GM23338 (cell line): ENCODE data around the gene DOCK4. TPM values are rescaled to one million over a fixed set of nuclear protein-coding genes. Genes with fewer than 3 reads are reported as not detected.

Source experiments
- ATAC-seq: fragments of 200-7000 bp; cut with Tn5 transposase; 3 replicates; pipeline ENCODE4 v1.9.1; 2020
- DNase-seq: peaks from one replicate; pipeline ENCODE4 v3.0.0-alpha.2; 2015; ENCODE audit warnings: low spot score
- H2AFZ ChIP-seq: fragments of 200-600 bp; sonication (generic); 2 replicates; pipeline ENCODE4 v1.8.0; 2016; ENCODE audit warnings: antibody characterized with exemption, mild to moderate bottlenecking, moderate library complexity
- H3F3A ChIP-seq: fragments of 200-600 bp; sonication (generic); replicated peaks from 2 replicates; pipeline ENCODE4 v1.8.0; 2017; ENCODE audit warnings: antibody characterized with exemption, mixed run types, low read depth
- H3K27ac ChIP-seq: fragments of 200-600 bp; sonication (generic); 2 replicates; pipeline ENCODE4 v1.6.1; 2016; ENCODE audit warnings: low read depth
- H3K27me3 ChIP-seq: fragments of 200-600 bp; sonication (generic); 2 replicates; pipeline ENCODE4 v1.8.0; 2016; ENCODE audit warnings: mild to moderate bottlenecking, mixed run types, moderate library complexity; ENCODE audit not compliant: insufficient read depth
- H3K36me3 ChIP-seq: fragments of 200-600 bp; sonication (generic); 2 replicates; pipeline ENCODE4 v1.8.0; 2016; ENCODE audit warnings: mild to moderate bottlenecking; ENCODE audit not compliant: insufficient read depth
- H3K4me1 ChIP-seq: fragments of 200-600 bp; sonication (generic); 2 replicates; pipeline ENCODE4 v1.8.0; 2016; ENCODE audit warnings: mild to moderate bottlenecking, moderate library complexity; ENCODE audit not compliant: insufficient read depth
- H3K4me2 ChIP-seq: fragments of 200-600 bp; sonication (generic); 2 replicates; pipeline ENCODE4 v1.7.1; 2017; ENCODE audit warnings: mixed run types
- H3K4me3 ChIP-seq: fragments of 200-600 bp; sonication (generic); 2 replicates; pipeline ENCODE4 v1.6.1; 2016; ENCODE audit warnings: mixed run types
- H3K79me2 ChIP-seq: fragments of 200-600 bp; sonication (generic); replicated peaks from 2 replicates; pipeline ENCODE4 v1.8.0; 2017; ENCODE audit warnings: mild to moderate bottlenecking; ENCODE audit not compliant: insufficient read depth
- H3K9me2 ChIP-seq: fragments of 200-600 bp; sonication (generic); 2 replicates; pipeline ENCODE4 v1.8.0; 2017; ENCODE audit not compliant: insufficient read depth
- H4K20me1 ChIP-seq: fragments of 200-600 bp; sonication (generic); replicated peaks from 2 replicates; pipeline ENCODE4 v1.8.0; 2017; ENCODE audit warnings: mild to moderate bottlenecking; ENCODE audit not compliant: insufficient read depth
- H3K27ac Mint-ChIP-seq: 2 replicates; pipeline ENCODE4 v1.8.0; 2020; ENCODE audit warnings: inconsistent platforms, mild to moderate bottlenecking, moderate library complexity, mixed read lengths
- H3K27me3 Mint-ChIP-seq: 3 replicates; pipeline ENCODE4 v1.8.0; 2022; ENCODE audit warnings: low read depth, mild to moderate bottlenecking, moderate library complexity, mixed read lengths, inconsistent platforms; ENCODE audit not compliant: insufficient read depth, poor library complexity
- H3K36me3 Mint-ChIP-seq: 3 replicates; pipeline ENCODE4 v1.8.0; 2021; ENCODE audit warnings: low read depth, mild to moderate bottlenecking, inconsistent platforms, moderate library complexity, mixed read lengths
- H3K4me1 Mint-ChIP-seq: 3 replicates; pipeline ENCODE4 v1.8.0; 2020; ENCODE audit warnings: mild to moderate bottlenecking, inconsistent platforms, mixed read lengths
- H3K4me3 Mint-ChIP-seq: 3 replicates; pipeline ENCODE4 v1.8.0; 2021; ENCODE audit warnings: moderate library complexity, mild to moderate bottlenecking, inconsistent platforms, mixed read lengths
- H3K9me3 Mint-ChIP-seq: 3 replicates; pipeline ENCODE4 v1.8.0; 2020; ENCODE audit warnings: moderate library complexity, mild to moderate bottlenecking, inconsistent platforms, mixed read lengths
- CREB1 ChIP-seq: fragments of 250-450 bp; sonication (Bioruptor Pico); IDR thresholded peaks from 2 replicates; pipeline ENCODE4 v1.5.0; 2020; ENCODE audit warnings: low read depth, mild to moderate bottlenecking, moderate library complexity
- ETS1 ChIP-seq: IDR thresholded peaks from 2 replicates; pipeline ENCODE4 v1.6.1; 2016; ENCODE audit warnings: antibody characterized with exemption
- EZH2 ChIP-seq: fragments of 200-600 bp; sonication (generic); IDR thresholded peaks from one replicate; pipeline ENCODE4 v1.8.0; 2017; ENCODE audit warnings: antibody characterized with exemption, mild to moderate bottlenecking, low read depth; ENCODE audit not compliant: unreplicated experiment
- EZH2phosphoT487 ChIP-seq: fragments of 200-600 bp; sonication (generic); IDR thresholded peaks from one replicate; pipeline ENCODE4 v1.8.1; 2018; ENCODE audit warnings: antibody characterized with exemption; ENCODE audit not compliant: unreplicated experiment
- JUNB ChIP-seq: IDR thresholded peaks from one replicate; pipeline ENCODE4 v1.6.1; 2016; ENCODE audit warnings: antibody characterized with exemption; ENCODE audit not compliant: unreplicated experiment
- NANOG ChIP-seq: IDR thresholded peaks from 2 replicates; pipeline ENCODE4 v1.6.1; 2016; ENCODE audit warnings: antibody characterized with exemption, borderline replicate concordance
- POLR2AphosphoS5 ChIP-seq: IDR thresholded peaks from 2 replicates; pipeline ENCODE4 v1.6.1; 2016; ENCODE audit warnings: antibody characterized with exemption, low read depth
- STAT1 ChIP-seq: IDR thresholded peaks from one replicate; pipeline ENCODE4 v1.6.1; 2016; ENCODE audit warnings: antibody characterized with exemption; ENCODE audit not compliant: unreplicated experiment
- ZNF114 ChIP-seq: fragments of 250-450 bp; sonication (Bioruptor Pico); IDR thresholded peaks from 2 replicates; pipeline ENCODE4 v1.5.0; 2020; ENCODE audit warnings: mild to moderate bottlenecking, moderate library complexity
- ZNF331 ChIP-seq: fragments of 250-450 bp; sonication (Bioruptor Pico); IDR thresholded peaks from 2 replicates; pipeline ENCODE4 v1.5.0; 2020; ENCODE audit warnings: low read depth, mild to moderate bottlenecking, moderate library complexity
- polyA plus RNA-seq: library from polyadenylated mRNA; unstranded; fragments of >200 nt; fragmentation: Nextera tagmentation; extraction: Ambion mirVana; gene quantifications from 2 replicates; pipeline ENCODE4 v1.2.1, GENCODE V29; 2016
- total RNA-seq: library from RNA; depleted of rRNA; stranded (reverse); fragments of >200 nt; shearing (Covaris generic); gene quantifications from 2 replicates; pipeline ENCODE4 v1.2.3, GENCODE V29; 2014
- TF ChIP-seq, protein P1 (sequence below): fragments of 250-450 bp; sonication (Bioruptor Pico); IDR thresholded peaks from 2 replicates; pipeline ENCODE4 v1.5.0; 2020; ENCODE audit warnings: mild to moderate bottlenecking, moderate library complexity
- TF ChIP-seq, protein P2 (sequence below), 2 experiments: fragments of 200-600 bp in 1 of 2; sonication (generic) in 1 of 2; conservative IDR thresholded peaks; 2 replicates each; pipeline versions ENCODE4 v1.5.1 to v1.6.1; 2016 to 2017; ENCODE audit warnings: antibody characterized with exemption in 2 of 2, low read depth in 2 of 2, mild to moderate bottlenecking in 2 of 2, moderate library complexity in 1 of 2
- TF ChIP-seq, protein P3 (sequence below): IDR thresholded peaks from one replicate; pipeline ENCODE4 v1.6.1; 2018; ENCODE audit warnings: antibody characterized with exemption; ENCODE audit not compliant: unreplicated experiment

Gene DOCK4
- total and polyA plus RNA-seq, 2 experiments from 2014 or later, result 6.3 to 33.8 TPM

DNA sequence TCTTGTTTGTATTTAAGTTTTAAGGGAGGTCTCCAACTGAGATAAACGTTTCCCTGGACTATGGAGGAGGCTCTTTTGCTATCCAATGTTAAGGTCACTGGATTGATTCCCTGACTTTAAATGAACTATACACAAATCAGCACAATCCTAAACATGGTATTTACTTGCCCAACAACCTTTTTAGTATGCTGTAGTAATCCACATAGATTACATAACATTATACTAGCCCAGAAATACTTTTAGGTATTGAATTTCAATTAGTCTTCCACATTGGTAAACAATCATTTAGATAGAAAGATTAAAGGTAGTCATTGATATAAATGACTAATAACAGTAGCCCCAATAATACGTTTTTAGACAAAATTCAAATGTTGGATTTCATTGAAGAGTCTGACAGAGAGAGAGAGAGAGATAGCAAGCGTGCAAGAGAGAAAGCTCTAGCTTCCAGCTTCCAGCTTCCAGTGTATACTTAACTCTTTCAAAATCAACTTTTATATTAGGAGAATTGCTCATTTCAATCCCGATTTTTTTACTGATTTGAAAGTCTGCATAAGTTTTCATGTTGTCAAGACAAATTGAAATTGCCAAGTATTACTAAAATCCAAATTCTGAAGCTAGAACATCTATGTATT, 155.8 kb downstream of the DOCK4 start:
- Mint-ChIP-seq H3K36me3 (no peaks in the 10 kb centered on the region), H3K27ac (no peak overlapping the region), H3K9me3 (no peaks in the 10 kb centered on the region; the same call in 2 of the 3 replicates), H3K27me3 (no peaks in the 10 kb centered on the region), H3K4me3 (no peak overlapping the region), H3K4me1 (peaks cover 21% of the 10 kb centered on the region)
- H3K27me3 ChIP-seq, result no peaks in the 10 kb centered on the region
- H3K9me2 ChIP-seq, result no peaks in the 10 kb centered on the region
- H3K4me1 ChIP-seq, result peaks cover 10% of the 10 kb centered on the region
- DNase-seq (no peak), ATAC-seq (no peak)
- H3K36me3 ChIP-seq, result no peaks in the 10 kb centered on the region; the same call in 1 of the 2 replicates
- H3K27ac ChIP-seq, result no peak overlapping the region
- no peak for TF ChIP-seq NANOG
- TF ChIP-seq, protein P1, sequence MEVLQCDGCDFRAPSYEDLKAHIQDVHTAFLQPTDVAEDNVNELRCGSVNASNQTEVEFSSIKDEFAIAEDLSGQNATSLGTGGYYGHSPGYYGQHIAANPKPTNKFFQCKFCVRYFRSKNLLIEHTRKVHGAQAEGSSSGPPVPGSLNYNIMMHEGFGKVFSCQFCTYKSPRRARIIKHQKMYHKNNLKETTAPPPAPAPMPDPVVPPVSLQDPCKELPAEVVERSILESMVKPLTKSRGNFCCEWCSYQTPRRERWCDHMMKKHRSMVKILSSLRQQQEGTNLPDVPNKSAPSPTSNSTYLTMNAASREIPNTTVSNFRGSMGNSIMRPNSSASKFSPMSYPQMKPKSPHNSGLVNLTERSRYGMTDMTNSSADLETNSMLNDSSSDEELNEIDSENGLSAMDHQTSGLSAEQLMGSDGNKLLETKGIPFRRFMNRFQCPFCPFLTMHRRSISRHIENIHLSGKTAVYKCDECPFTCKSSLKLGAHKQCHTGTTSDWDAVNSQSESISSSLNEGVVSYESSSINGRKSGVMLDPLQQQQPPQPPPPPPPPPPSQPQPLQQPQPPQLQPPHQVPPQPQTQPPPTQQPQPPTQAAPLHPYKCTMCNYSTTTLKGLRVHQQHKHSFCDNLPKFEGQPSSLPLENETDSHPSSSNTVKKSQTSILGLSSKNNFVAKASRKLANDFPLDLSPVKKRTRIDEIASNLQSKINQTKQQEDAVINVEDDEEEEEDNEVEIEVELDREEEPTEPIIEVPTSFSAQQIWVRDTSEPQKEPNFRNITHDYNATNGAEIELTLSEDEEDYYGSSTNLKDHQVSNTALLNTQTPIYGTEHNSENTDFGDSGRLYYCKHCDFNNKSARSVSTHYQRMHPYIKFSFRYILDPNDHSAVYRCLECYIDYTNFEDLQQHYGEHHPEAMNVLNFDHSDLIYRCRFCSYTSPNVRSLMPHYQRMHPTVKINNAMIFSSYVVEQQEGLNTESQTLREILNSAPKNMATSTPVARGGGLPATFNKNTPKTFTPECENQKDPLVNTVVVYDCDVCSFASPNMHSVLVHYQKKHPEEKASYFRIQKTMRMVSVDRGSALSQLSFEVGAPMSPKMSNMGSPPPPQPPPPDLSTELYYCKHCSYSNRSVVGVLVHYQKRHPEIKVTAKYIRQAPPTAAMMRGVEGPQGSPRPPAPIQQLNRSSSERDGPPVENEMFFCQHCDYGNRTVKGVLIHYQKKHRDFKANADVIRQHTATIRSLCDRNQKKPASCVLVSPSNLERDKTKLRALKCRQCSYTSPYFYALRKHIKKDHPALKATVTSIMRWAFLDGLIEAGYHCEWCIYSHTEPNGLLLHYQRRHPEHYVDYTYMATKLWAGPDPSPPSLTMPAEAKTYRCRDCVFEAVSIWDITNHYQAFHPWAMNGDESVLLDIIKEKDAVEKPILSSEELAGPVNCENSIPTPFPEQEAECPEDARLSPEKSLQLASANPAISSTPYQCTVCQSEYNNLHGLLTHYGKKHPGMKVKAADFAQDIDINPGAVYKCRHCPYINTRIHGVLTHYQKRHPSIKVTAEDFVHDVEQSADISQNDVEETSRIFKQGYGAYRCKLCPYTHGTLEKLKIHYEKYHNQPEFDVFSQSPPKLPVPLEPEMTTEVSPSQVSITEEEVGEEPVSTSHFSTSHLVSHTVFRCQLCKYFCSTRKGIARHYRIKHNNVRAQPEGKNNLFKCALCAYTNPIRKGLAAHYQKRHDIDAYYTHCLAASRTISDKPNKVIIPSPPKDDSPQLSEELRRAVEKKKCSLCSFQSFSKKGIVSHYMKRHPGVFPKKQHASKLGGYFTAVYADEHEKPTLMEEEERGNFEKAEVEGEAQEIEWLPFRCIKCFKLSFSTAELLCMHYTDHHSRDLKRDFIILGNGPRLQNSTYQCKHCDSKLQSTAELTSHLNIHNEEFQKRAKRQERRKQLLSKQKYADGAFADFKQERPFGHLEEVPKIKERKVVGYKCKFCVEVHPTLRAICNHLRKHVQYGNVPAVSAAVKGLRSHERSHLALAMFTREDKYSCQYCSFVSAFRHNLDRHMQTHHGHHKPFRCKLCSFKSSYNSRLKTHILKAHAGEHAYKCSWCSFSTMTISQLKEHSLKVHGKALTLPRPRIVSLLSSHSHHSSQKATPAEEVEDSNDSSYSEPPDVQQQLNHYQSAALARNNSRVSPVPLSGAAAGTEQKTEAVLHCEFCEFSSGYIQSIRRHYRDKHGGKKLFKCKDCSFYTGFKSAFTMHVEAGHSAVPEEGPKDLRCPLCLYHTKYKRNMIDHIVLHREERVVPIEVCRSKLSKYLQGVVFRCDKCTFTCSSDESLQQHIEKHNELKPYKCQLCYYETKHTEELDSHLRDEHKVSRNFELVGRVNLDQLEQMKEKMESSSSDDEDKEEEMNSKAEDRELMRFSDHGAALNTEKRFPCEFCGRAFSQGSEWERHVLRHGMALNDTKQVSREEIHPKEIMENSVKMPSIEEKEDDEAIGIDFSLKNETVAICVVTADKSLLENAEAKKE (CRISPR knock-in tag), result no peak
- TF ChIP-seq CREB1 (CRISPR knock-in tag), result no peak
- TF ChIP-seq POLR2AphosphoS5, result no peak
- no peak for TF ChIP-seq EZH2phosphoT487
- TF ChIP-seq ZNF114, result no peak
- TF ChIP-seq STAT1, result no peak
- no peak for TF ChIP-seq EZH2
- TF ChIP-seq, protein P2, sequence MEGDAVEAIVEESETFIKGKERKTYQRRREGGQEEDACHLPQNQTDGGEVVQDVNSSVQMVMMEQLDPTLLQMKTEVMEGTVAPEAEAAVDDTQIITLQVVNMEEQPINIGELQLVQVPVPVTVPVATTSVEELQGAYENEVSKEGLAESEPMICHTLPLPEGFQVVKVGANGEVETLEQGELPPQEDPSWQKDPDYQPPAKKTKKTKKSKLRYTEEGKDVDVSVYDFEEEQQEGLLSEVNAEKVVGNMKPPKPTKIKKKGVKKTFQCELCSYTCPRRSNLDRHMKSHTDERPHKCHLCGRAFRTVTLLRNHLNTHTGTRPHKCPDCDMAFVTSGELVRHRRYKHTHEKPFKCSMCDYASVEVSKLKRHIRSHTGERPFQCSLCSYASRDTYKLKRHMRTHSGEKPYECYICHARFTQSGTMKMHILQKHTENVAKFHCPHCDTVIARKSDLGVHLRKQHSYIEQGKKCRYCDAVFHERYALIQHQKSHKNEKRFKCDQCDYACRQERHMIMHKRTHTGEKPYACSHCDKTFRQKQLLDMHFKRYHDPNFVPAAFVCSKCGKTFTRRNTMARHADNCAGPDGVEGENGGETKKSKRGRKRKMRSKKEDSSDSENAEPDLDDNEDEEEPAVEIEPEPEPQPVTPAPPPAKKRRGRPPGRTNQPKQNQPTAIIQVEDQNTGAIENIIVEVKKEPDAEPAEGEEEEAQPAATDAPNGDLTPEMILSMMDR (conservative IDR thresholded peaks at IDR 0.05; ENCODE audit: low read depth in 2 of 2), result no peak
- TF ChIP-seq, protein P3, sequence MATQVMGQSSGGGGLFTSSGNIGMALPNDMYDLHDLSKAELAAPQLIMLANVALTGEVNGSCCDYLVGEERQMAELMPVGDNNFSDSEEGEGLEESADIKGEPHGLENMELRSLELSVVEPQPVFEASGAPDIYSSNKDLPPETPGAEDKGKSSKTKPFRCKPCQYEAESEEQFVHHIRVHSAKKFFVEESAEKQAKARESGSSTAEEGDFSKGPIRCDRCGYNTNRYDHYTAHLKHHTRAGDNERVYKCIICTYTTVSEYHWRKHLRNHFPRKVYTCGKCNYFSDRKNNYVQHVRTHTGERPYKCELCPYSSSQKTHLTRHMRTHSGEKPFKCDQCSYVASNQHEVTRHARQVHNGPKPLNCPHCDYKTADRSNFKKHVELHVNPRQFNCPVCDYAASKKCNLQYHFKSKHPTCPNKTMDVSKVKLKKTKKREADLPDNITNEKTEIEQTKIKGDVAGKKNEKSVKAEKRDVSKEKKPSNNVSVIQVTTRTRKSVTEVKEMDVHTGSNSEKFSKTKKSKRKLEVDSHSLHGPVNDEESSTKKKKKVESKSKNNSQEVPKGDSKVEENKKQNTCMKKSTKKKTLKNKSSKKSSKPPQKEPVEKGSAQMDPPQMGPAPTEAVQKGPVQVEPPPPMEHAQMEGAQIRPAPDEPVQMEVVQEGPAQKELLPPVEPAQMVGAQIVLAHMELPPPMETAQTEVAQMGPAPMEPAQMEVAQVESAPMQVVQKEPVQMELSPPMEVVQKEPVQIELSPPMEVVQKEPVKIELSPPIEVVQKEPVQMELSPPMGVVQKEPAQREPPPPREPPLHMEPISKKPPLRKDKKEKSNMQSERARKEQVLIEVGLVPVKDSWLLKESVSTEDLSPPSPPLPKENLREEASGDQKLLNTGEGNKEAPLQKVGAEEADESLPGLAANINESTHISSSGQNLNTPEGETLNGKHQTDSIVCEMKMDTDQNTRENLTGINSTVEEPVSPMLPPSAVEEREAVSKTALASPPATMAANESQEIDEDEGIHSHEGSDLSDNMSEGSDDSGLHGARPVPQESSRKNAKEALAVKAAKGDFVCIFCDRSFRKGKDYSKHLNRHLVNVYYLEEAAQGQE, result no peak
- no peak for TF ChIP-seq ETS1
- no peak for TF ChIP-seq JUNB
- TF ChIP-seq ZNF331 (CRISPR knock-in tag), result no peak
- H3F3A ChIP-seq, result no peaks in the 10 kb centered on the region
- 0 out of 2 replicates have a peak, but pooled peaks cover 5% of the 10 kb centered on the region for H4K20me1 ChIP-seq
- H3K79me2 ChIP-seq, result peaks cover 50% of the 10 kb centered on the region
- no peak overlapping the region for H2AFZ ChIP-seq
- H3K4me3 ChIP-seq, result no peak overlapping the region
- H3K4me2 ChIP-seq, result no peak overlapping the region
